NCI-H2196 treated with DMSO at 0.1 percent for 48 hours (cell line): ENCODE results near the gene UBE2L5.

ENCODE experiments used
- DNase-seq: peaks from one replicate; lab custom pipeline; 2025; ENCODE audit not compliant: unreplicated experiment; lab: John Stamatoyannopoulos, UW

Gene UBE2L5

DNA sequence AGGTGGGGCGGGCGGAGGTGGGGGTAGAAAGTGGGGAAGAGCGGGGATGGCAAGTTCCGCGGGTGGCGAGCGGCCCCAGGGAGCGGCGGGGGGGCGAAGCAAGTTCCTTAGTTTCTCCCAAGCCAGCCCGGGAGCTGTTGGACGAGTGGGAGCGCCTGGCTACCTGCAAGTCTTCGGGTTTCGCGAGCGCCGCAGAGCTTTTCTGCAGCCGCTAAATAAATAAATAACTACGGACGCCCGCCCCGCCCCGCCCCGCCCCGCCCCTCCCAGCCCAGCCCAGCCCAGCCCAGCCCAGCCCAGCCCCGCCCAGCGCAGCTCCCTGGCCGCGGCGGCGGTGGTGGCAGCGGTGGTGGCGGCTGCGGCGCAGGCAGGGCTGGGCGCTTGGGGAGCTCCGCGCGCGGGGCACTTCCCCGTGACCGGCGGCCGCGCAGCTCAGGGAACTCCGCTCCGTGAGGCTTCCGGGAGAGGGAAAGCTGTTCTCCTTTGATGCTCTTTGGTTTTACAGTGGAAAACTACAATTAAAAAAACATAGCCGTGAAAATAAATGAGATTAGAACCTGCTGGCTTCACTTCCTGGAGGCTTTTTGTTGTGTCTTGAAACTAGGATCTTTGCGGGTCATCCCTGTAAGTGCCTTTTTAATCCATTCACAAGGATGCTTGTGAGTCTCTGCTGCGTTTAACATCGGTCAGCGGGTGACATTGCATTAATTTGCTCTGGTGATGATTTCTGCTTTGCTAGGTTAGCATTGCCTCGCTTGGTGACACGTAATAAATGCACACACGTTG, at the start of gene UBE2L5:
Gene UBE2L5, plus strand, starts transcription at position 440 of the 786 bp plus-strand sequence. CDS start 5,498 bp downstream, outside the sequence.
- no peak for DNase-seq

- no peak for DNase-seq
Measured at GRCh38 chr13:30373727-30374126, 48.6 kb upstream of the UBE2L5 start.

- DNase-seq, result peak; percentile 21
Measured at GRCh38 chr13:30375265-30375835, 46.9 kb upstream of the UBE2L5 start.

- no peak for DNase-seq
Measured at GRCh38 chr13:30376426-30377311, 45.6 kb upstream of the UBE2L5 start.

- DNase-seq, result no peak
Measured at GRCh38 chr13:30377312-30377685, 45.0 kb upstream of the UBE2L5 start.

- no peak for DNase-seq
Measured at GRCh38 chr13:30378191-30378590, 44.1 kb upstream of the UBE2L5 start.

DNA sequence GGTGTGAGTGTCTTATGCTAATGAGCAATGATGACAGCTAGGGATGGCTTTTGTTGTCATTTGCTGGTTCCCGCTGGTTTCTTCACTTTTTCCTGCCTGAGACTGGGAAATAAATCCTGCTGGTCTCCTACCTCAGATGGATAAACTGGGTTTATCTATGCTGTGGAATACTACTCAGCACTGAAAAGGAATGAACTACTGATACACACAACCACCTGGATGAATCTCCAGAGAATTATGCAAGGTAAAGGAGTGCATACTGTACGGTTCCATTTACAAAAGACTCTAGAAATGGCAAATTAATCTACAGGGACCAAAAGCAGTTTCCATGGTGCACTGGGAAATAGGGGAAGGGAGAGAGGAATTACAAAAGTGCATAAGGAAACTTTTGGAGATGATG, 41.2 kb upstream of the UBE2L5 start:
- no peak for DNase-seq

- no peak for DNase-seq
Measured at GRCh38 chr13:30382836-30383525, 39.3 kb upstream of the UBE2L5 start.

- DNase-seq, result no peak
Measured at GRCh38 chr13:30388406-30389283, 33.6 kb upstream of the UBE2L5 start.

DNA sequence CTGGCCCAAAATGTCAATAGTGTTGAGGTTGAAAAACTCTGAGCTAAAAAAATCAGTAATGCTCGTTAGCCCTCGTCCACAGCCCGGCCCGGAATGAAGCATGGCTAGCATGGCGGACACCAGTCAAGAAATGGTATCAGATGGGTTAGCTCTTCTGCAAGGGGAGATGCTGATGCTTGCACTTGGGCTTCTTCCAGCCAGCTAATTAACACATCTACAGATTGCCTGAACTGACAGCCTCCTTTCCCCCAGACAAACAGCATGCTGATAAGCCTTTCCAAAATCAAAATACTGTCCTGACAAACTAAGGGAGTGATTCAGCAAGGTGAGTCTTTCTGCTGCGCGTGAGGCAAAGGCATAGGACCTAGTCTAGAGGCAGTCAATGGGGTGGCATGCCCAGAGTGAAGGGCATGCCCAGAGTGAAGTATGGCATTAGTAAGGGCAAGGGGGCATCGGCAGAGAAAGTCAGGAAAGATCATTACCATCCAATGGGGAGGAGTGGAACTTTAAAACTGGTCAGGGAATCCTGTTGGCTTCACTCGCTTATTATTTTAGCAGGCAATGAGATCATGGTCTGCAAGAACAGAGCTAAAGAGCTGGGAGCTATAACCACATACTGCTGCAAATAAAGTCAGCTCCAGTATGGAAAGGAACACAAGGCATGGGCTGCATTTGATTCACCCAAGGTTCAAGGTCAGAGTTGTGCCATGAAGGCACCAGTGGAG, 30.2 kb upstream of the UBE2L5 start:
- no peak for DNase-seq

DNA sequence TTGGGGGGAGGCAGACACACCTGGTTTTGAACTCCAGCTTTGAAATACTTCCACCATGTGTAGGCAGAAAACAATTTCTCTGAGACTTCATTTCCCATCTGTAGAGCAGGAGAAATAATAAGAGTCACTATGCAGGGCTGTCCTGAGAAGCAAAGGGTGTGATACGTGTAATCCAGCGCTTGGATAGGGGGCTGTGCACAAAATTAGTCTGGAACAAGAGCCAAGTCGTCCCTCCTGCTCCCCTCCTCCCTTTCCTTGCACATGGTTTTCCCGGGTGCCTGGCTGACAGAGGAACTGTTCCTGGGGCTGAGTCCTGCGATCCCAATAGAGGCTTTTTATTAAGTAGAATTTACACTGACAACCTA, 29.6 kb upstream of the UBE2L5 start:
- no peak for DNase-seq

DNA sequence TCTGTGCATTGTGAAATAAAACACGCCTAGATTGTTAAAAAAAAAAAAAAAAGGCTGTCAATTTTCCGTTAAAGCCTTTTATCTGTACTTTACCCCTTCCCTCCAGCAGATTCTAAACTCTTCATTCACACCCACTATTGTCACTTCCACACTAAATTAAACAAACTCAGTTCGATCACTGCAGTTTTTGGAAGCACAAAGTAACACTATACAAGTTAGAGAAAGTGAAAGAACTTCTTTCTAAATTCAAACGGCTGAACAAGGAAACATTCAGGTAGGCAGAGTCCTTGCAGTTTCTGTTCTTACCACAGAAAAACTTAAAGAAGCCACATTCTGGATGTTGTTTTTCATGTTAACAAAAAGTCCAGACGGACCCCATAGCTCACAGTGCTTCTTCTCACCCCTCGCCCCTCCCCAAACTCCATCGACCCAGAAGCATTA, 27.5 kb upstream of the UBE2L5 start:
- no peak for DNase-seq

GRCh38 chr13:30395192-30396158, 26.8 kb upstream of the UBE2L5 start:
- peak; percentile 9 for DNase-seq

DNA sequence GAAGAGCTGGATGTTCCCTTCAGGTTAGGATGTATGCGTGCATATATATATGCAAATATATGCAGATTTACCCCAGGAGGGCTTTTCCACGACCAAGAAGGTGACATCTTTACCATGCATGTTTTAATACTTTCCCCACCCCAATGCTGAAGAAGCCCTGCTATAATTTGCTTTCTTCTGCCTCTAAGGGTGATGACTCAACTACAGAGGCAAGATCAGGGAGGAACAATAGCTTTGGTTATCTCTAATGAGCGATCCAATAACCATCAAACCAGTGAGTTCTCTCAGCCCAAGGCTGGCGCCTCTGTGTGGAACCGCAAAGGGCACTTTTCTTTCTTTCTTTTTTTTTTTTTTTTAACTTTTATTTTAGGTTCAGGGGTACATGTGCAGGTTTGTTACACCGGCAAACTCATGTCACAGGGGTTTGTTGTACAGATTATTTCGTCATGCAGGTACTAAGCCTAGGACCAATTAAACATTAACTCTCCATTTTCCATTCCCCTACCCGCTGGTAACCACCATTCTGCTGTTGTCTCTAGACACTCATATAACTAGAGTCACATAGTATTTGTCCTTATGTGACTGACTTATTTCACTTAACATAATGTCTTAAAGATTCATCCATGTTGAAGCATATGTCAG, 25.7 kb upstream of the UBE2L5 start:
- no peak for DNase-seq

DNA sequence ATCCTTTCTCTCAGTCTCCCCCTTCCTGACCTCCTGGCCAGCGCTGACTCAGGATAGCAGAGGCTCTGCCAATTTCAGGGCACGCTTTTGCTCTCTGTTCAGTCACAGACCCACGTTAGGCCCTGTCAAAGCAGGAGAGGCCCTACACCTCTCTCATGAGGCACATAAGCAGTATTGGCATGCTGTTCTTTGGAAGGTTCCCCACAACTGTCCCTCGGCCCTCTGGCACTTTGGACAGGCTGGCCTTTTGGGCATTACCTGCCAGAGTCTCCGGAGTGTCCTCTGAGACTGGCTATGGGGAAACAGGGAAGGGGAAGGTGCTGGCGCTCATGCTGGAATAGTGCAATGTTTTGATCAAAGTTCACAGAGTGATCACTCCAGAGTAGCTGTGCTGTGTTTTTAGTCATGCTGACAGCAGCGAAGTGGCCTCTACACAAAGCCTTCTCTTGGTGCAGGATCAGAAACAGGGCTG, 23.7 kb upstream of the UBE2L5 start:
- DNase-seq, result no peak

- no peak for DNase-seq
Measured at GRCh38 chr13:30400376-30400775, 21.9 kb upstream of the UBE2L5 start.

DNA sequence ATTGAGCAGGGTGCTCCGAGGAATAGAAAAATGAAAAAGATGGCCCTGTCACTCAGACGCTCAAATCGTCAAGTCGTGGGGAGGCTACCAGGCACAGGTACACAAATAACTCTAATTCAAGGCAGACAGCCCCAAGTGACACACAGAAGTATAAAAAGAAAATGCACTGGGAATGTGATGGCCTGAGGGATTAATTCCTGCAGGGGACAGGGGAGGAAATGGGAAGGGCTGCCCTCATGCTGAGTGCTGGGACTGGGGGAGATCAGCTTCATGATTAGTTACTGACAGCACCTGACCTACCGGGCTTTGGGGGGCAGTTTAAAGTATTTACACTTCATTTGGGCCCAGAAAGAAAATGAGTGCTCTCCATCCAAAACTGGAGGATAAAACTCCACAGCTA, 20.9 kb upstream of the UBE2L5 start:
- no peak for DNase-seq

DNA sequence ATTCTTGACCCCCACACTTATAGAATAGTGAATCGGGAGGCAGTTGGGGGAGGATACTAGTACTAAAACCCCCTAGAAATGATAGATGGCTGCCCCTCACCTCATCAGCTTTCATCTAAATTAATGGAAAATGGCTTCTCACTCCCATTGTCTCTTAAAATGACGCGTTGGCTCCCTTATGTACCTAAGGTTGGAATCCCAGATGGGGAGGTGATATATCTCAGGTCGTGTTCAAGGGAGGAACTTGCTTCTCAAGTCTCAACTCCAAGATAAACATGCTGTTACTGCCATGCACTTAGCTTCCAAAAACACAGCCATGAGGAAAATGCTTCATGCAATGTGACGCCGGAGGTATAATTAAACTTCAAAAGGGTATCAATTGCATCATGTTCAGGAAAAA, 18.8 kb upstream of the UBE2L5 start:
- no peak for DNase-seq
